Right lobe of liver (tissue), 4 donors: ENCODE data around the gene INPP4B.

ENCODE experiments used
- CTCF ChIP-seq, 4 donors: fragments of 200-600 bp in 3 of 4; fragments of 450-650 bp in 1 of 4; IDR thresholded peaks; one replicate each; pipeline versions ENCODE4 v1.5.1 to v1.8.0; 2016 to 2022; ENCODE audit warnings: antibody characterized with exemption in 4 of 4, mild to moderate bottlenecking in 2 of 4
- POLR2A ChIP-seq: fragments of 450-650 bp; IDR thresholded peaks from one replicate; pipeline ENCODE4 v1.6.1; 2017; ENCODE audit warnings: antibody characterized with exemption, mild to moderate bottlenecking
- donor health status: DM: no; HTN: no; CAD: no.
- donor health status: DM: no; HTN: no; CAD: no.
- donor health status: DM: no; HTN: yes; CAD: no.

GRCh38 chr4:142040043-142040442, 806.1 kb downstream of the INPP4B start:
- TF ChIP-seq POLR2A (no peak), CTCF (IDR thresholded peaks at IDR 0.05) (no peak)
